Measurements from ENCODE around the gene SRRM3.
A peak's percentile ranks its signal among the peaks of the same experiment; 100 is the strongest.
"Not testable (repeated sequence)": the region's sequence is repeated elsewhere in the genome, so short reads cannot be mapped to it uniquely, and the experiment has no call there.

SRRM3 gene

GRCh38 chr7:76267107-76267893, 65.6 kb downstream of the SRRM3 start:
- no peak for DNase-seq

GRCh38 chr7:76267894-76268183, 66.1 kb downstream of the SRRM3 start:
- DNase-seq = no peak

DNA sequence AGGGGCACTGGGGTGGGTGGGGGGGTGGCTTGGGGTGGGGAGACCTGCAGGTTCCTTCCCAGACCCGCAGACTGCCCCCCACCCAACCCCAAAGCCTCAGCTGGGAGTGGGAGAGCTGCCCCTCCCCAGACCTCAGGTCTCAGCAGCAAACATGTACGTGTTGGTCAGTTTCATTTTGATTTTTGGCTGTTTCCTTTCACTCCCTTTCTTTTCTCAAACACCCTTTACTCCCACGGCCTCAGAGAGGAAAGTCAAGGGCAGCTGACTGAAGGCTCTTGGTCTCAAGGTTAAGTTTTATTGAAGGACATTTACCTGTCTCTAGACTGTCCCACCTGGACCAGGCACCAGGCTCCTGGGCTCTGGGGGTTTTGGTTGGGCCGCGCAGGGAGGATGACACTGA, 66.7 kb downstream of the SRRM3 start:
- DNase-seq = no peak

GRCh38 chr7:76269895-76270294, 68.2 kb downstream of the SRRM3 start:
- no peak for DNase-seq

DNA sequence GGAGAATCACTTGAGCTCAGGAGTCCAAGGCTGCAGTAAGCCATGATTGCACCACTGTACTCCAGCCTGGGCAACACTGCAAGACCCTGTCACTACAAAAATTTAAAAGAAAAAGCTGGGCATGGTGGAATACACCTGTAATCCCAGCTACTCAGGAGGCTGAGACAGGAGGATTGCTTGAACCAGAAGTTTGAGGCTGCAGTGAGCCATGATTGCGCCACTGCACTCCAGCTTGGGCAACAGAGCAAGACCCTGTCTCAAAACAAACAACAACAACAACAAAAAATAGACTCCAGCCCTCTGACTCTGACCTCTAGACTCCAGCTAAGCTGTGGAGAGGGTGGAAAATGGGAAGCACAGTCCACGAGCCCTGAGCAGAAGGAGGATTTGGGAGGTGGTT, 69.7 kb downstream of the SRRM3 start:
- not testable (repeated sequence) for DNase-seq

- DNase-seq = no peak
These were observed 70.4 kb downstream of the SRRM3 start for GRCh38 chr7:76272142-76272541.

GRCh38 chr7:76272851-76273497, 71.3 kb downstream of the SRRM3 start:
- no peak for DNase-seq

DNA sequence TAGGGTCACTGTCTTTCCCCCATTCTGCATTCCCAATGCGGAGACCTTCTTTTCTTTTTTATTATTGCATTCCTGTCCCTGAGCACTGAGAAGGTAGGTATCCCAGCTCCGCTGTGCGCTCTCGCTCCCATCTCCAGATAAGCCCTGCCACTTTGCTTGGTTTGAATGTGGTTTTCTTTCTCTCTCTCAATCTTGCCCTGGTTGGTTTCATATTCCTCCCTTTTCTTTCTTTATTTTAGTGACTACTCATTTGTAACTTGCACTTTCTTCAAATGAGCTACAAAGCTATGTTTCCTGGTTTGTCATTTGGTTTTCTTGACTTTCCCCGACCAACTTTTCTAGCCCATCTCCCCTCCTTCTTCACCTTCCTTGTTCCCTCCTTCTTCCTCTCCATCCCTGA, 71.8 kb downstream of the SRRM3 start:
- no peak for DNase-seq

- DNase-seq = no peak
These were observed 76.8 kb downstream of the SRRM3 start for GRCh38 chr7:76278540-76278939.

DNA sequence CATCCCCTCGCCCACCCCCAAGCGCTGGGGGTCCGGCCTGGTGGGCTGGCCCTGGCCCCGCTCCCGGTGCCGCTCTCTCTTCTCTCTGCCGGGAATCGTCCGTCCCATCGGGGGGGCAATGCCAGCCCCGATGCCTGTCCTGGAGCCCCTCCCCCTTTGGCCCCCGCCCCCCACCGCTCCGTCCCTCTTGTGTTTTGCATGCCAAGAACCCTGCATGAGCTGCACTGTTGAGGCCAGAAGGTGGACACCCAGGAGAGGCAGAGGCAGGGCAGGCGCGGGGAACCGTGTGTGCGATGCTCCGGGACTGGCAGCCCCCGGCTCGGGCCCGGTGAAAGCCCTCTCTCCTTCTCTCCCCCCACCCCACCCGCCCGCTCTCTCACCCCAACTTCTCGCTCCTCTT, 78.7 kb downstream of the SRRM3 start:
- no peak for DNase-seq

DNA sequence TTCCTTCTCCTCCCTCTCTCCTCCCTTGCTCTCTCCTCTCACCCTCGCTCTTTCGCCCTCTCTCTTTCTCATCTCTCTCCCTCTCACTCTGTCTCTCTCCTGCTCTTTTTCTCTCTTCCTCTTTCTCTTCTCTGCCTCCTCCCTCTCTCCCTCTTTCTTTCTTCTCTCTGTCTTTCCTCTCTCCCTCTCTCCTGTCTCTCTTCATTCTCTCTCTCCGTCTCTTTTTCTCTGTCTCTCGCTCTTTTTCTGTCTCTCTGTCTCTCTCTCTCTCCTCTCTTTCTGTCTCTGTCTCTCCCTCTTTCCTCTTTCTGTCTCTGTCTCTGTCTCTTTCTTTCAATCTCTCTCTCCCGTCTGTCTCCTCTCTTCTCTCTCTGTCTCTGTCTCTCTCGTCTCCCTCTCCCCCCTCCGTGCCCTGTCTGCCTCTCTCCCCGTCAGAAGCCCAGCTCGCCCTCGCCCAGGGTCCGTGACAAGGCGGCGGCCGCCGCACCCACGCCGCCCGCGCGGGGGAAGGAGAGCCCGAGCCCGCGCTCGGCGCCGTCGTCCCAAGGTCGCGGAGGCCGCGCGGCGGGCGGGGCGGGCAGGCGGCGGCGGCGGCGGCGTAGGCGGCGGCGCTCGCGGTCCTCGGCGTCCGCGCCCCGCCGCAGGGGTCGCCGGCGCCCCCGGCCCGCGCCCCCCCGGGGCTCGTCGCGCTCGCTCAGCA, 79.5 kb downstream of the SRRM3 start:
- DNase-seq = no peak

GRCh38 chr7:76281706-76282343, 80.1 kb downstream of the SRRM3 start:
- DNase-seq = no peak

GRCh38 chr7:76282344-76283253, 80.9 kb downstream of the SRRM3 start:
- DNase-seq = no peak

DNA sequence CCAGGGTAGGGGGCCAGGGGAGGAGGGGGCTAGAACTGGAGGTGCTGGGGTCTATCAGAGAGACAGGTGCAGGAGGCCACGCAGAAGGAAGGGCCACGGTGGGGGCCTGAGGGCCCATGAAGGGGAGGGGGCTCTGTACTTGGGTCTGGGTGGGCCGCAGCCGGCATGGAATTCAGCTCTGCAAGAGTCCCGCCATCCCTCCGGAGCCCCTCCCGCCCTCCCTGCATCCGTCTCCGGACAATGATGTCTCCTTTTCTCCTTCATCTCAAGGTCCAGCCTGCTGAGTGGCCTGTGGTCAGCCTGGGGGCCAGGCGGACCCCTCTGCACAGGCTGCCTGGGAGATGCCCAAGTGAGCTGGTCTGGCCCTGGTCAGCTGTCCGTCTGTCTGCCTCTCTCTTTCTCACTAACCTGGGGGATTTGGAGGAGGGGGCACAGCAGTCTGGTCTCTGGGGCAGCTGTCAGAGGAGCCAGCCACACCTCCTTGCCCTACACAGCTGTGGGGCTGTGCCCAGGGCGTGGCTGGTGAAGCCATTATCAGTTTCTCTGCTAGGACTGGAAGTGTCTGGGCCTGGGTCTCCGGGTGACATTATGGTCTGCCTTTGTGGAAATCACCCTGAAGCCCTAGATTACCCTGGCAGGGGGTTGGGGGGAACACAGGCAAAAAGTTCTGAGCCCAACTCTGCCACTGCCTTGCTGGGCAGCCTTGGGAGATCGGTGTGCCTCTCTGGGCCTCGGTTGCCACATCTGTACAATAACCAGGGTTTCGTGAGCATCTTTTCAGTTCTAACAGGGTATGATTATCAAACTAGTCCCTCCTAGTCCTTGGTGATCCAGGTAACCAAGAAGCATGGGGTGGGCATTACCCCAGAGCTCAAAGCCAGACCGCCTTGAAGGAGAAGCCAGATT, 81.8 kb downstream of the SRRM3 start:
- no peak for DNase-seq

DNA sequence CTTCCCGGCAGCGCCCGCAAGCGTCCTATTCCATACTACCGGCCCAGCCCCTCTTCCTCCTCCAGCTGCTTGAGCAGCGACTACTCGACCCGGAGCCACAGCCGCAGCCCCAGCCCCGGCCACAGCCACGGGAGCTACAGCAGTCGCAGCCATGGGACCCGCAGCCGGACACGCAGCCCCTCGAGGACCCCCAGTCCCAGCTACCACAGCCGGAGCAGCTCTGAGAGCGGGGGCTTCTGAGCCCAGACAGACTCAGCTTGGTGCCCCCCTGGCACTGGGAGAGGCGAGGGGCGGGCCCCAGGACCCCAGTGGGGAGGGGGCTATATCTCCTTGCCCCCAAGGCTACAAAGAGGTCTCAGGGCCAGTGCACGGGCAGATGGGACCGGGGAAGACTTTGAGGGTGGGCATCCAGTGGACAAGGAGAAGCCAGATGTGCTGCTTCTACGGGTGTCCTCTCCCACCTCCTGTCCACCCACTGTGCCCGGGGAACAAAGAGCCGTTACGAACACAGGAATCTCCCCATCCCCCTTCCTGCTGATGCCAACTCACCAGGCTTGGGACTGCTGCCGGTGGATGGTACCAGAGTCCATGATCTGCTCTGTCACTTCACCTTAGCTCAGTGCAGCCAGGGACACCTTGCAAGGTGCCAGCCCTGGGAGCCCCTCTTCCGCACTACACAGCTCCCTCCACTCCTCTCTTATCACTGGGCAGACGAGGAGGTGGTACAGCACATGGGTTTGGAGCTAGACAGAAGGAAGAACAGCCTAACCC, 84.1 kb downstream of the SRRM3 start:
- DNase-seq = no peak

GRCh38 chr7:76286842-76287403, 85.2 kb downstream of the SRRM3 start:
- no peak for DNase-seq

- DNase-seq = not testable (repeated sequence)
These were observed 89.2 kb downstream of the SRRM3 start for GRCh38 chr7:76290847-76291350.

GRCh38 chr7:76291351-76292212, 89.9 kb downstream of the SRRM3 start:
- DNase-seq = peak; percentile 96

DNA sequence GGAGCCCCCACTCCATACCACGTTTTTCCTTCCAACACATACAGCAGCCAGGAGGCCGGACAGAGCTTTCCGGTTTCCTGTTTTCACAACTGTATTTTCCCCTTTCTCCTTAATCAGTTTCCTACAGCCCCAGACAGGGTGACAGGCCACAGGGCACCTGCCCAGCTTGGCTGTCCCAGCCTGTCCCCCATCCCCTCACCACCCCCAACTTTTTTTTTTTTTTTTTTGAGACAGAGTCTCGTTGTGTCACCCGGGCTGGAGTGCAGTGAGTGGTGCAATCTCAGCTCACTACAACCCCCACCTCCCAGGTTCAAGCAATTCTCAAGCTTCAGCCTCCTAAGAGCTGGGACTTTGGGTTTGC, 90.5 kb downstream of the SRRM3 start:
- DNase-seq = peak; percentile 54
